Measurements from ENCODE around the gene GIPR. TPM values are rescaled to one million over a fixed set of nuclear protein-coding genes. Genes with fewer than 3 reads are reported as not detected.

The GIPR gene
- total and polyA plus RNA-seq, 10 of the 15 experiments (the other 5 are each of a cell fraction or from before 2014, with no cell fraction given), result 1.7 to 26.3 (median 13.7) TPM

- TF ChIP-seq POLR2AphosphoS2 (IDR thresholded peaks at IDR 0.05; ENCODE audit: low read depth, low read length) (no peak), NR2F1 (conservative IDR thresholded peaks at IDR 0.05) (no peak), ZZZ3 (IDR thresholded peaks at IDR 0.05; ENCODE audit: control insufficient read depth, insufficient read length, low read depth) (no peak), CREM (IDR thresholded peaks at IDR 0.05; ENCODE audit: low read depth) (0 out of 2 replicates have a peak, but pooled peaks have one; percentile 21), TCF7 (IDR thresholded peaks at IDR 0.05; ENCODE audit: borderline replicate concordance) (no peak), NFIC (IDR thresholded peaks at IDR 0.05; ENCODE audit: low read depth, low read length) (no peak), IKZF1 (conservative IDR thresholded peaks at IDR 0.05) (0 out of 2 replicates have a peak, but pooled peaks have one; percentile 20), LARP7 (IDR thresholded peaks at IDR 0.05) (no peak), SP1 (IDR thresholded peaks at IDR 0.05; ENCODE audit: low read depth, low read length) (no peak), CBFB (IDR thresholded peaks at IDR 0.05; ENCODE audit: low read depth) (no peak), BCLAF1 (IDR thresholded peaks at IDR 0.05) (no peak), BHLHE40 (IDR thresholded peaks at IDR 0.05; ENCODE audit: borderline replicate concordance in 1 of 2, low read depth in 2 of 2, low read length in 1 of 2) (no peak), BCL11A (IDR thresholded peaks at IDR 0.05; ENCODE audit: low read depth, low read length) (no peak), TARDBP (IDR thresholded peaks at IDR 0.05; ENCODE audit: borderline replicate concordance) (no peak), CHD1 (IDR thresholded peaks at IDR 0.05; ENCODE audit: low read depth, low read length) (no peak), SRF (IDR thresholded peaks at IDR 0.05; ENCODE audit: low read depth in 2 of 2, low read length in 2 of 2) (no peak), IRF4 (IDR thresholded peaks at IDR 0.05; ENCODE audit: low read depth, low read length) (peak; percentile 38; the same call in 1 of the 2 replicates), RAD21 (IDR thresholded peaks at IDR 0.05; ENCODE audit: insufficient read depth, low read depth, low read length) (no peak), SKIL (IDR thresholded peaks at IDR 0.05; ENCODE audit: low read depth, poor library complexity, severe bottlenecking) (no peak), DPF2 (IDR thresholded peaks at IDR 0.05) (no peak), ZNF217 (IDR thresholded peaks at IDR 0.05) (no peak), KLF5 (IDR thresholded peaks at IDR 0.05; ENCODE audit: partially characterized antibody) (no peak), ZSCAN29 (IDR thresholded peaks at IDR 0.05) (no peak), BMI1 (IDR thresholded peaks at IDR 0.05; ENCODE audit: borderline replicate concordance) (no peak), ZNF24 (IDR thresholded peaks at IDR 0.05) (peak; percentile 63; the same call in 1 of the 2 replicates), FOXK2 (IDR thresholded peaks at IDR 0.05) (no peak), ATF7 (IDR thresholded peaks at IDR 0.05; ENCODE audit: low read depth) (peak; percentile 73), ZNF622 (IDR thresholded peaks at IDR 0.05) (no peak), JUNB (IDR thresholded peaks at IDR 0.05) (peak; percentile 84)
- TF ChIP-seq, protein P1, sequence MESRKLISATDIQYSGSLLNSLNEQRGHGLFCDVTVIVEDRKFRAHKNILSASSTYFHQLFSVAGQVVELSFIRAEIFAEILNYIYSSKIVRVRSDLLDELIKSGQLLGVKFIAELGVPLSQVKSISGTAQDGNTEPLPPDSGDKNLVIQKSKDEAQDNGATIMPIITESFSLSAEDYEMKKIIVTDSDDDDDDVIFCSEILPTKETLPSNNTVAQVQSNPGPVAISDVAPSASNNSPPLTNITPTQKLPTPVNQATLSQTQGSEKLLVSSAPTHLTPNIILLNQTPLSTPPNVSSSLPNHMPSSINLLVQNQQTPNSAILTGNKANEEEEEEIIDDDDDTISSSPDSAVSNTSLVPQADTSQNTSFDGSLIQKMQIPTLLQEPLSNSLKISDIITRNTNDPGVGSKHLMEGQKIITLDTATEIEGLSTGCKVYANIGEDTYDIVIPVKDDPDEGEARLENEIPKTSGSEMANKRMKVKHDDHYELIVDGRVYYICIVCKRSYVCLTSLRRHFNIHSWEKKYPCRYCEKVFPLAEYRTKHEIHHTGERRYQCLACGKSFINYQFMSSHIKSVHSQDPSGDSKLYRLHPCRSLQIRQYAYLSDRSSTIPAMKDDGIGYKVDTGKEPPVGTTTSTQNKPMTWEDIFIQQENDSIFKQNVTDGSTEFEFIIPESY (IDR thresholded peaks at IDR 0.05), result no peak
Measured at GRCh38 chr19:45630463-45630862, 37.6 kb upstream of the GIPR start (continued).
